NCI-H2107 (cell line): Measurements from ENCODE around the gene ITGB1.
"Not testable (repeated sequence)": the region's sequence is repeated elsewhere in the genome, so short reads cannot be mapped to it uniquely, and the experiment has no call there.

ENCODE experiments used
- DNase-seq: peaks from one replicate; lab custom pipeline; 2025; lab: John Stamatoyannopoulos, UW

ITGB1 gene

GRCh38 chr10:32958085-32959005, at the start of gene ITGB1:
TSS of gene ITGB1 (minus strand) at chr10:32958230. CDS start at chr10:32935558, 22,672 bp downstream.
- DNase-seq = peak; percentile 82

GRCh38 chr10:33006342-33006887, 48.4 kb upstream of the ITGB1 start:
- no peak for DNase-seq

GRCh38 chr10:33005322-33006301, 47.6 kb upstream of the ITGB1 start:
- no peak for DNase-seq

- DNase-seq = no peak
Observed at GRCh38 chr10:33001908-33002492, 44.0 kb upstream of the ITGB1 start.

GRCh38 chr10:32998060-32998581, 40.1 kb upstream of the ITGB1 start:
- not testable (repeated sequence) for DNase-seq

GRCh38 chr10:32995751-32996150, 37.7 kb upstream of the ITGB1 start:
- no peak for DNase-seq

- DNase-seq = no peak
Observed at GRCh38 chr10:32995066-32995622, 37.1 kb upstream of the ITGB1 start.

- DNase-seq = not testable (repeated sequence)
Observed at GRCh38 chr10:32994632-32995031, 36.6 kb upstream of the ITGB1 start.

- not testable (repeated sequence) for DNase-seq
Observed at GRCh38 chr10:32992310-32992709, 34.3 kb upstream of the ITGB1 start.

- DNase-seq = no peak
Observed at GRCh38 chr10:32990811-32991210, 32.8 kb upstream of the ITGB1 start.

GRCh38 chr10:32988604-32989003, 30.6 kb upstream of the ITGB1 start:
- DNase-seq = no peak

- DNase-seq = no peak
Observed at GRCh38 chr10:32987172-32987571, 29.1 kb upstream of the ITGB1 start.

GRCh38 chr10:32985775-32986350, 27.8 kb upstream of the ITGB1 start:
- DNase-seq = no peak

GRCh38 chr10:32985341-32985764, 27.3 kb upstream of the ITGB1 start:
- DNase-seq = no peak

- no peak for DNase-seq
Observed at GRCh38 chr10:32984003-32984600, 26.1 kb upstream of the ITGB1 start.

- no peak for DNase-seq
Observed at GRCh38 chr10:32982911-32983909, 25.2 kb upstream of the ITGB1 start.

GRCh38 chr10:32982293-32982709, 24.3 kb upstream of the ITGB1 start:
- DNase-seq = no peak

- no peak for DNase-seq
Observed at GRCh38 chr10:32981760-32982159, 23.7 kb upstream of the ITGB1 start.
